Esophagus squamous epithelium (tissue), 5 donors: ENCODE measurements around the gene MRPL1. TPM values are rescaled to one million over a fixed set of nuclear protein-coding genes. Genes with fewer than 3 reads are reported as not detected.

Source experiments
- DNase-seq: peaks from one replicate; lab custom pipeline; 2025; lab: John Stamatoyannopoulos, UW
- H3K27ac ChIP-seq, 4 donors: fragments of 200-600 bp; sonication (generic); one replicate each; pipeline ENCODE4 v1.5.1; 2016 to 2019; ENCODE audit warnings: mild to moderate bottlenecking in 1 of 4
- H3K27me3 ChIP-seq, 4 donors: fragments of 200-600 bp; sonication (generic); 1 replicate in 3 of 4; 2 replicates in 1 of 4; pipeline versions ENCODE4 v1.5.1 to v1.6.0; 2017 to 2021; ENCODE audit warnings: antibody characterized with exemption in 1 of 4
- H3K36me3 ChIP-seq, 3 donors: fragments of 200-600 bp; sonication (generic); one replicate each; pipeline ENCODE4 v1.5.1; 2016 to 2019
- H3K4me1 ChIP-seq, 3 donors: fragments of 200-600 bp; sonication (generic); one replicate each; pipeline ENCODE4 v1.5.1; 2017 to 2019
- H3K4me3 ChIP-seq, 4 donors: fragments of 200-600 bp; sonication (generic); 1 replicate in 3 of 4; 2 replicates in 1 of 4; pipeline ENCODE4 v1.5.1; 2016 to 2019; ENCODE audit warnings: mild to moderate bottlenecking in 2 of 4, moderate library complexity in 1 of 4
- H3K9me3 ChIP-seq, 3 donors: fragments of 200-600 bp; sonication (generic); one replicate each; pipeline ENCODE4 v1.5.1; 2016 to 2019
- CTCF ChIP-seq, 6 experiments: fragments of 450-650 bp in 4 of 6; fragments of 200-600 bp in 2 of 6; sonication (generic) in 2 of 6; IDR thresholded peaks; one replicate each; pipeline ENCODE4 v1.5.1; 2016 to 2019; ENCODE audit warnings: antibody characterized with exemption in 6 of 6, mild to moderate bottlenecking in 4 of 6, moderate library complexity in 4 of 6
- POLR2A ChIP-seq, 4 donors: fragments of 450-650 bp; IDR thresholded peaks; one replicate each; pipeline ENCODE4 v1.6.1; 2017; ENCODE audit warnings: antibody characterized with exemption in 4 of 4, mild to moderate bottlenecking in 4 of 4, moderate library complexity in 3 of 4
- WGBS, 2 donors: methylation state at CpG; one replicate each; pipeline ENCODE4 v1.1.5; 2018; 5-methylcytosine and 5-hydroxymethylcytosine counted together
- intact Hi-C: fragments of 100-400 bp; cut with DNase I; formaldehyde crosslinking; loops from one replicate; pipeline ENCODE4 v1.15.0; 2022
- small RNA-seq, 4 donors: library from RNA; depleted of rRNA; stranded (forward); fragments of <200 nt; gene quantifications; one replicate each; pipeline ENCODE3, GENCODE V24; 2016
- total RNA-seq, 4 donors: library from RNA; depleted of rRNA; stranded (reverse); fragments of >200 nt; gene quantifications; one replicate each; pipeline ENCODE4 v1.1.0, GENCODE V29; 2016
- donor health status: DM: yes; HTN: yes; CAD: no.

The MRPL1 gene
- total RNA-seq, 4 donors from 2014 or later: 12.9 to 34.5 (median 28.4) TPM

- no peak for TF ChIP-seq CTCF (IDR thresholded peaks at IDR 0.05)
- TF ChIP-seq POLR2A (IDR thresholded peaks at IDR 0.05): no peak
- no peak overlapping the region for H3K4me3 ChIP-seq
- intact Hi-C loops: no loop called here
- H3K36me3 ChIP-seq: no peaks in the 10 kb centered on the region
- H3K4me1 ChIP-seq: no peaks in the 10 kb centered on the region
- H3K9me3 ChIP-seq: no peaks in the 10 kb centered on the region
- WGBS, 2 donors: 29 to 38% methylated on average over 3 of the region's 3 CpGs
- H3K27ac ChIP-seq: no peak overlapping the region
- no peak for DNase-seq
- H3K27me3 ChIP-seq: peaks cover 0 to 3% (median 0%) of the 10 kb centered on the region in 4 donors
Observed at GRCh38 chr4:77996076-77996475, 133.4 kb downstream of the MRPL1 start.

DNA sequence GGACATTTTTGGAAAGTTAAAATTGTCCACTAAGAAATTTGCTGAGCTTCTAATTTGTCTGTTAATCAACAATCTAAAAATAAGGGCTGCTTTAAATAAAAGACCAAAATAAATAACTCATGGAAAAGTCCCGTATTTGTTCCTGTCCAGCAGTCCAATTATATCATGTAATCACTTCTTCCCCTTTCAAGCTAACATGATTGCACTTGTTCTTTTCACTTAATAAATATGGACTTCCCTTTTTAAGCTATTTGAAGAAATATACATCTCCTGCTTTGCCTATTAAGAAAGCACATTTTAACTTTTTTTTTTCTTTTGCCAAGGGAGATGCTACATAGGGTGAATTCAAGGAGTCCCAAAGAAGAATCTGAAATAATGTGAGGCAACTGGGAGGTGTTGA is 138.9 kb downstream of the MRPL1 start:
- WGBS, 2 donors: 15 to 18% methylated on average over 1 of the region's 1 CpG
- intact Hi-C loops: no loop called here
- TF ChIP-seq CTCF (IDR thresholded peaks at IDR 0.05): no peak
- no peak for TF ChIP-seq POLR2A (IDR thresholded peaks at IDR 0.05)

DNA sequence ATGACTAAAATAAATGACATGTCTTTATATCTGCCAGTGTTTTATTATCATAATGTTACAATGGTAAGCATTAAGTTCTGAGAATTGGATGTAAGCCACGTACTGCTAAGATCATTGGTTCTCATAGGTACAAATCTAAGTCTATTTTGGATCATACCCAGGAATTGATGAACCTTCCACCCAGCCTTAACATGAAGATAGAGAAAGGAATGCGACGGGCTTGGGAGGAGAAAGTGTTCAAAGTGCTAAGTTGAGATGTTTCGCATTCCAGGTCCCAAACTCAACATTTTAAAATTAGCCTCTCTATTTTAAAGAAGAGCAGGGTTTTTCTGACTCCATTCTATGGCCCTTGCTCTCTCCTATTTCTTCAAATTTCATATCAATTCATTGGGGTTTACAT is 139.6 kb downstream of the MRPL1 start:
- Histone ChIP-seq H3K36me3 (no peaks in the 10 kb centered on the region), H3K4me3 (no peak overlapping the region), H3K27ac (no peak overlapping the region), H3K4me1 (no peaks in the 10 kb centered on the region), H3K27me3 (no peaks in the 10 kb centered on the region), H3K9me3 (no peaks in the 10 kb centered on the region)
- intact Hi-C loops: no loop called here
- 68 to 70% methylated on average over 4 of the region's 4 CpGs for WGBS, 2 donors
- TF ChIP-seq POLR2A (IDR thresholded peaks at IDR 0.05) (no peak), CTCF (IDR thresholded peaks at IDR 0.05) (no peak)
- no peak for DNase-seq

More for the DNA sequence above, 138.9 kb downstream of the MRPL1 start:
- Histone ChIP-seq H3K27me3 (no peaks in the 10 kb centered on the region), H3K27ac (no peak overlapping the region), H3K4me1 (no peaks in the 10 kb centered on the region), H3K36me3 (no peaks in the 10 kb centered on the region), H3K9me3 (no peaks in the 10 kb centered on the region), H3K4me3 (no peak overlapping the region)
- no peak for DNase-seq

Small RNA genes lying within 50 kb of the gene (small RNA-seq; reads per million reads assigned to genes)
- gene AC112225.1: 0 reads per million in 4 donors

Other genes starting within 250 kb of the MRPL1 start
- 10 to 100 TPM in 3 of 4 donors, 1 to 10 TPM in 1; 8.5 to 33.6 (median 15.7) TPM for gene CNOT6L, start 43.5 kb upstream of the MRPL1 start, total RNA-seq
- 10 to 100 TPM in 1 of 4 donors, 1 to 10 TPM in 3; 3.1 to 11.4 (median 6.7) TPM for gene FRAS1, start 194.5 kb downstream of the MRPL1 start, total RNA-seq